22Rv1 (cell line): Measurements from ENCODE around the gene NAT9.

Source experiments
- H3K27ac ChIP-seq: fragments of 450-650 bp; 2 replicates; pipeline ENCODE4 v1.5.1; 2017
- CTCF ChIP-seq: fragments of 450-650 bp; IDR thresholded peaks from 2 replicates; pipeline ENCODE4 v1.5.1; 2017; ENCODE audit warnings: mild to moderate bottlenecking
- ZFX ChIP-seq: fragments of 450-650 bp; IDR thresholded peaks from 2 replicates; pipeline ENCODE4 v1.6.1; 2017; ENCODE audit warnings: antibody characterized with exemption, borderline replicate concordance

NAT9 gene

GRCh38 chr17:74737299-74738050 lies 38.7 kb downstream of the NAT9 start:
- TF ChIP-seq CTCF (peak; percentile 19), ZFX (no peak)
- H3K27ac ChIP-seq = no peak overlapping the region

GRCh38 chr17:74736513-74737298 lies 39.4 kb downstream of the NAT9 start, which contains the start of gene RAB37:
Gene RAB37 (plus strand): TSS chr17:74737256. CDS start chr17:74737273, 17 bp downstream.
- TF ChIP-seq ZFX (no peak), CTCF (peak; percentile 43)
- H3K27ac ChIP-seq = no peak within 1 kb of the TSS

- no peak for TF ChIP-seq ZFX
- no peak for TF ChIP-seq CTCF
- no peak overlapping the region for H3K27ac ChIP-seq
Observed at GRCh38 chr17:74734256-74734655, 41.9 kb downstream of the NAT9 start.

- no peak overlapping the region for H3K27ac ChIP-seq
- TF ChIP-seq ZFX = no peak
- TF ChIP-seq CTCF = no peak
Observed at GRCh38 chr17:74733365-74734122, 42.6 kb downstream of the NAT9 start.

GRCh38 chr17:74732042-74732867 lies 43.9 kb downstream of the NAT9 start:
- H3K27ac ChIP-seq = no peak overlapping the region
- TF ChIP-seq CTCF (no peak), ZFX (no peak)

GRCh38 chr17:74731347-74731605 lies 44.9 kb downstream of the NAT9 start:
- no peak overlapping the region for H3K27ac ChIP-seq
- TF ChIP-seq CTCF (no peak), ZFX (no peak)
